ENCODE results near the gene ANXA4.

ANXA4 gene

GRCh38 chr2:69863298-69863697 is 121.4 kb downstream of the ANXA4 start:
- DNase-seq: no peak

Data from NCI-H1048 (cell line).